ENCODE measurements around the gene MRC1. TPM values are rescaled to one million over a fixed set of nuclear protein-coding genes. Genes with fewer than 3 reads are reported as not detected.

MRC1 gene
- total and polyA plus RNA-seq, 2 of the 13 experiments (the other 11 are each of a cell fraction or from before 2014, with no cell fraction given): not detected

- Histone ChIP-seq H2AFZ (ENCODE audit: low read length) (no peak overlapping the region), H3K79me2 (ENCODE audit: insufficient read depth, low read length) (no peaks in the 10 kb centered on the region), H3K4me1 (ENCODE audit: insufficient read depth, low read length) (no peaks in the 10 kb centered on the region), H3K9me3 (ENCODE audit: low read length) (no peaks in the 10 kb centered on the region), H3K27ac (ENCODE audit: extremely low read length, insufficient read depth, low read length) (no peak overlapping the region), H3K27me3 (ENCODE audit: control insufficient read depth in 1 of 2, insufficient read depth in 2 of 2, low read length in 2 of 2) (peaks cover 0 to 12% of the 10 kb centered on the region in 2 experiments; a peak in 2 of 5 replicates), H3K4me3 (replicated peaks in 1 of 3; ENCODE audit: insufficient read depth in 1 of 3, low read depth in 2 of 3, low read length in 3 of 3) (no peak overlapping the region), H4K20me1 (ENCODE audit: insufficient read depth, low read length) (no peaks in the 10 kb centered on the region), H3K36me3 (replicated peaks in 1 of 2; ENCODE audit: control insufficient read depth in 1 of 2, insufficient read depth in 2 of 2, low read length in 2 of 2) (no peaks in the 10 kb centered on the region), H3K9ac (ENCODE audit: insufficient read depth, low read depth, low read length) (no peak overlapping the region), H3K4me2 (ENCODE audit: low read depth, low read length) (no peak overlapping the region)
- ATAC-seq (no peak), DNase-seq (ENCODE audit: low spot score) (no peak), FAIRE-seq (no peak)
- CTCF ChIA-PET (ENCODE audit: low intra/inter-chr PET ratio, low total read pairs): no interaction called here
- TF ChIP-seq HCFC1 (IDR thresholded peaks at IDR 0.05; ENCODE audit: low read depth, low read length) (no peak), HNRNPUL1 (IDR thresholded peaks at IDR 0.05; ENCODE audit: low read depth, low read length) (no peak), ZIK1 (CRISPR knock-in tag; IDR thresholded peaks at IDR 0.05; ENCODE audit: borderline replicate concordance, low read depth) (no peak), ZNF142 (CRISPR knock-in tag; IDR thresholded peaks at IDR 0.05) (no peak), WIZ (CRISPR knock-in tag; IDR thresholded peaks at IDR 0.05) (no peak), NAIF1 (CRISPR knock-in tag; IDR thresholded peaks at IDR 0.05; ENCODE audit: borderline replicate concordance) (no peak), ZNF546 (CRISPR knock-in tag; conservative IDR thresholded peaks at IDR 0.05) (no peak)
- WGBS (ENCODE audit: low lambda C conversion rate): 34% methylated on average over 5 of the region's 5 CpGs
- BruUV-seq (replicated peaks): no TSS peak
- intact Hi-C loops (cut with micrococcal nuclease; ENCODE audit: unreplicated experiment) (loop anchor here (5.0 kb wide), 1 partner anchor 369 kb away; no protein-coding TSS in a partner anchor), in situ Hi-C loops (cut with HindIII; ENCODE audit: extremely low pct_ligation_motif_present, low pct_unique_long_range_greater_than_20kb) (loop anchor here (10.0 kb wide), 1 partner anchor 366 kb away; no protein-coding TSS in a partner anchor)
- POLR2A ChIA-PET: no interaction called here
Measured at GRCh38 chr10:17848646-17849045, 39.5 kb downstream of the MRC1 start.

Data from HepG2 (cell line).